AG04450 (cell line): ENCODE data around the gene TNFRSF25. TPM values are rescaled to one million over a fixed set of nuclear protein-coding genes. Genes with fewer than 3 reads are reported as not detected.

Source experiments
- CTCF ChIA-PET: fragments of 300-600, 350-600 bp; formaldehyde crosslinking; extraction: SDS; loops from one replicate; lab custom pipeline; 2022; ENCODE audit warnings: antibody characterized with exemption, inconsistent platforms; lab: Charles Lee
- POLR2A ChIA-PET: fragments of 350-600 bp; formaldehyde crosslinking; extraction: SDS; loops from one replicate; lab custom pipeline; 2021; ENCODE audit warnings: antibody characterized with exemption, inconsistent platforms; lab: Yijun Ruan, JAX
- DNase-seq: peaks from one replicate; pipeline ENCODE4 v3.0.0-alpha.2; 2011; ENCODE audit warnings: low read depth, low spot score
- H3K27ac ChIP-seq: one replicate; pipeline ENCODE4 v1.5.1; 2012; ENCODE audit warnings: low read depth, low read length, control low read depth
- H3K27me3 ChIP-seq: one replicate; pipeline ENCODE4 v1.6.0; 2012; ENCODE audit warnings: low read length; ENCODE audit not compliant: control insufficient read depth, insufficient read depth
- H3K4me3 ChIP-seq: 2 replicates; pipeline ENCODE4 v1.5.1; 2011; ENCODE audit warnings: mild to moderate bottlenecking, low read depth, low read length, control low read depth
- H3K9me3 ChIP-seq: 2 replicates; pipeline ENCODE4 v1.5.1; 2012; ENCODE audit warnings: low read length; ENCODE audit not compliant: control insufficient read depth, insufficient read depth
- CTCF ChIP-seq: IDR thresholded peaks from 2 replicates; pipeline ENCODE4 v1.5.1; 2011; ENCODE audit warnings: low read depth, low read length, control low read depth, inconsistent platforms
- polyA plus RNA-seq: library from polyadenylated mRNA; depleted of rRNA; stranded (reverse); fragments of >200 nt; gene quantifications from 2 replicates; pipeline ENCODE4 v1.2.3, GENCODE V29; 2011; rRNA removed
- small RNA-seq: library from RNA; depleted of rRNA; stranded (forward); fragments of <200 nt; gene quantifications from one replicate; pipeline ENCODE3, GENCODE V24; 2012; ENCODE audit warnings: low read depth; ENCODE audit not compliant: insufficient read length

The TNFRSF25 gene
- polyA plus RNA-seq, 1 experiment: 2.7 TPM

GRCh38 chr1:6414443-6414844 lies 51.5 kb downstream of the TNFRSF25 start:
- peak; percentile 13 for DNase-seq
- Histone ChIP-seq H3K9me3 (no peaks in the 10 kb centered on the region), H3K27ac (no peak overlapping the region), H3K4me3 (no peak overlapping the region), H3K27me3 (peaks cover 36% of the 10 kb centered on the region)
- CTCF ChIA-PET: interaction anchor here (0.7 to 2.2 kb wide), 10 partner anchors 8 to 80 kb away, joined by 3 to 7 read pairs (median 3); no protein-coding TSS in a partner anchor
- peak; percentile 68 for TF ChIP-seq CTCF
- POLR2A ChIA-PET: interaction anchor here (1.2 kb wide), 1 partner anchor 20 kb away, joined by 3 read pairs; no protein-coding TSS in a partner anchor

GRCh38 chr1:6412896-6413295 lies 53.1 kb downstream of the TNFRSF25 start:
- Histone ChIP-seq H3K27me3 (peaks cover 25% of the 10 kb centered on the region), H3K9me3 (no peaks in the 10 kb centered on the region), H3K4me3 (no peak overlapping the region), H3K27ac (no peak overlapping the region)
- CTCF ChIA-PET: interaction anchor here (1.6 to 2.2 kb wide), 2 partner anchors 8 to 25 kb away, joined by 6 to 7 read pairs; no protein-coding TSS in a partner anchor
- no peak for DNase-seq
- POLR2A ChIA-PET: interaction anchor here (0.7 kb wide), 1 partner anchor 59 kb away, joined by 6 read pairs; no protein-coding TSS in a partner anchor
- TF ChIP-seq CTCF: no peak

Small RNA genes lying within 50 kb of the gene (small RNA-seq; reads per million reads assigned to genes)
- gene MIR4252: not detected

Other genes starting within 250 kb of the TNFRSF25 start
- gene ICMT, start 230.2 kb downstream of the TNFRSF25 start, polyA plus RNA-seq: 59.3 and 65.3 TPM in 2 replicates
- not detected in 2 replicates for gene HES3, start 222.0 kb downstream of the TNFRSF25 start, polyA plus RNA-seq
- 4.7 and 6.1 TPM in 2 replicates for gene GPR153, start 205.1 kb downstream of the TNFRSF25 start, polyA plus RNA-seq
- gene ACOT7, start 72.4 kb downstream of the TNFRSF25 start, polyA plus RNA-seq: 80.1 and 102 TPM in 2 replicates
- gene HES2, start 46.3 kb downstream of the TNFRSF25 start, polyA plus RNA-seq: not detected in 2 replicates
- not detected in 2 replicates for gene ESPN, start 41.4 kb downstream of the TNFRSF25 start, polyA plus RNA-seq
- gene PLEKHG5, start 25.5 kb upstream of the TNFRSF25 start, polyA plus RNA-seq: 4.2 and 5.4 TPM in 2 replicates
- gene NOL9, start 88.3 kb upstream of the TNFRSF25 start, polyA plus RNA-seq: 17.9 and 23.6 TPM in 2 replicates
- 0.05 TPM in 2 replicates for gene TAS1R1, start 89.1 kb upstream of the TNFRSF25 start, polyA plus RNA-seq
- 7.5 and 8.8 TPM in 2 replicates for gene ZBTB48, start 113.8 kb upstream of the TNFRSF25 start, polyA plus RNA-seq
- gene KLHL21, start 136.7 kb upstream of the TNFRSF25 start, polyA plus RNA-seq: 11.7 and 12.8 TPM in 2 replicates
- gene PHF13, start 147.6 kb upstream of the TNFRSF25 start, polyA plus RNA-seq: 11.1 and 11.6 TPM in 2 replicates
- gene THAP3, start 158.7 kb upstream of the TNFRSF25 start, polyA plus RNA-seq: 7.8 and 8.8 TPM in 2 replicates
- gene DNAJC11, start 235.6 kb upstream of the TNFRSF25 start, polyA plus RNA-seq: 38.9 and 41.9 TPM in 2 replicates